Vagina (tissue), 2 donors: ENCODE results near the gene CDC45. TPM values are rescaled to one million over a fixed set of nuclear protein-coding genes. Genes with fewer than 3 reads are reported as not detected.

Experiments used
- DNase-seq, 2 donors: peaks; one replicate each; pipeline ENCODE4 v3.0.0-alpha.2; 2017; ENCODE audit errors: extremely low spot score in 2 of 2
- H3K27ac ChIP-seq: fragments of 200-600 bp; sonication (generic); one replicate; pipeline ENCODE4 v1.5.1; 2019
- H3K27me3 ChIP-seq: fragments of 200-600 bp; sonication (generic); one replicate; pipeline ENCODE4 v1.5.1; 2019
- H3K36me3 ChIP-seq, 2 donors: fragments of 200-600 bp; sonication (generic); one replicate each; pipeline ENCODE4 v1.5.1; 2017 to 2019
- H3K4me1 ChIP-seq: fragments of 200-600 bp; sonication (generic); one replicate; pipeline ENCODE4 v1.5.1; 2019
- H3K4me3 ChIP-seq, 2 donors: fragments of 200-600 bp; sonication (generic); 1 replicate in 1 of 2; 2 replicates in 1 of 2; pipeline ENCODE4 v1.5.1; 2016 to 2019
- H3K9me3 ChIP-seq: fragments of 200-600 bp; sonication (generic); one replicate; pipeline ENCODE4 v1.5.1; 2019
- CTCF ChIP-seq, 3 experiments: fragments of 450-650 bp in 2 of 3; fragments of 200-600 bp in 1 of 3; sonication (generic) in 1 of 3; IDR thresholded peaks; one replicate each; pipeline ENCODE4 v1.5.1; 2017 to 2019; ENCODE audit warnings: antibody characterized with exemption in 3 of 3, mild to moderate bottlenecking in 2 of 3, moderate library complexity in 2 of 3
- POLR2A ChIP-seq, 2 donors: fragments of 450-650 bp; IDR thresholded peaks; one replicate each; pipeline ENCODE4 v1.6.1; 2017; ENCODE audit warnings: antibody characterized with exemption in 2 of 2, mild to moderate bottlenecking in 2 of 2, moderate library complexity in 2 of 2
- POLR2AphosphoS5 ChIP-seq, 2 donors: sonication (generic); formaldehyde crosslinking; IDR thresholded peaks; one replicate each; pipeline ENCODE4 v1.9.0; 2017; ENCODE audit warnings: antibody characterized with exemption in 2 of 2, mild to moderate bottlenecking in 2 of 2, low read depth in 1 of 2; ENCODE audit not compliant: insufficient read depth in 1 of 2
- intact Hi-C: fragments of 100-400 bp; cut with DNase I; formaldehyde crosslinking; loops from one replicate; pipeline ENCODE4 v1.15.1; 2023
- total RNA-seq: library from RNA; depleted of rRNA; stranded (reverse); fragments of >200 nt; gene quantifications from one replicate; pipeline ENCODE4 v1.2.3, GENCODE V29; 2016

Gene CDC45
- total RNA-seq, 1 donor from 2014 or later: 0.74 TPM

DNA sequence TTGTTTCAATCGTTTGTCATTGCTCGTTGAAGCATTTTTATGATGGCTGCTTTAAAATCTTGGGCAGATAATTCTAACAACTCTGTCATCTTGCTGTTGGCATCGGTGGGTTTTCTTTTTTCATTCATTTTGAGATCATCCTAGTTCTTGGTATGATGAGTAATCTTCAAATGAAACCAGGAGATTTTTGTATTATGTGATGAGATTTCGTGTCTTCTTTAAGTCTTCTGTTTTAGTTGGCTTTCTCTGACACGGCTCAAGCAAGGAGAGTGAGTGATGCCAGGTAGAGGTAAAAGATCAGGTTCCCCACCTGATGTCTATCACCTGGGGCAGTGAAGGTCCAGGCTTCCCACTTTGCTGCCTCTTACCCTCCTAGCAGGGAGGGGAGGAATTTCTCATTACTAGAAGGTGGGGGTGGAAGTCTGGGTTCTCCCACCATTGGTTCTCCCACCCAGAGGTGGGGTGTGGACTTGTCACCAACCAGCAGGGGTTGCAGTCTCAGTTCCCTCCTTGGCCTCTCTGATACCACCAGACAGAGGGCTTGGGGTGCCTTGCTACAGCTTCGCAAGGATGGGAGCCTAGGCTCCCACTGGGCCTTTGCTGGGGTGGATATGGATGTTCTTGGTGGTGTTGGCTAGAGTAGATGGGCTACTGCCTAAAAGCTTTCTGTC is 12.9 kb downstream of the CDC45 start:
- intact Hi-C loops: no loop called here

DNA sequence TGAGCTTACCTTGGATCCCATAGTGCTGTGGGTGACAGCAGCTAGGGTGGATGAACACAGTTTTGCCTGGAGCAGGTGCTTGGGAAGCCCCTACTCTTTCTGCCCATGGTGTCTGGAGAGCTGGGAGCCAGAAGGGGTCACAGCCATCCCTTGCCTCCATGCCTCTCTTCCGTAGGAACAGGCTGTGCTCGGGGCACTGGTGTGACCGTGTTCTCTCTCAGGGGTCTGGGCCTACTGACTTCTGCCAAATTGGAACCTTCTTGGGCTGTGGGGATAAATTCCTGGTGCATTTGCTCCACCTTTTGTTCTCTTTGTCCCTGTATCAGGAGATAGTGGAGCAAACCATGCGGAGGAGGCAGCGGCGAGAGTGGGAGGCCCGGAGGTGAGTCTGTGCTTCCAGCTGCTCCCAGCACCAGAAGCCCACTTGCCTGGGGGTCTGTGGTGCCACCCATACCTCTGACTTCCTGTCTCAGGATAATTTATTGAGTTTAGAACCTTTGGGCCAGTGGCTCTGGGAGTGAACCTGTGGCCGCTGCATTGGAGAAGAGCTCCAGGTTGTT is 14.4 kb downstream of the CDC45 start:
- Histone ChIP-seq H3K4me1 (peaks cover 2% of the 10 kb centered on the region), H3K27me3 (no peaks in the 10 kb centered on the region), H3K36me3 (no peaks in the 10 kb centered on the region), H3K27ac (no peak overlapping the region), H3K9me3 (no peaks in the 10 kb centered on the region), H3K4me3 (no peak overlapping the region)
- DNase-seq: no peak
- no peak for TF ChIP-seq POLR2A (IDR thresholded peaks at IDR 0.05)
- intact Hi-C loops: no loop called here

More for the DNA sequence above, 12.9 kb downstream of the CDC45 start:
- no peak for TF ChIP-seq POLR2A (IDR thresholded peaks at IDR 0.05)
- TF ChIP-seq CTCF (IDR thresholded peaks at IDR 0.05): no peak
- no peak for TF ChIP-seq POLR2AphosphoS5 (IDR thresholded peaks at IDR 0.05; ENCODE audit: insufficient read depth in 1 of 2, low read depth in 1 of 2)
- no peak for DNase-seq
- Histone ChIP-seq H3K4me1 (peaks cover 4% of the 10 kb centered on the region), H3K36me3 (no peaks in the 10 kb centered on the region), H3K27me3 (no peaks in the 10 kb centered on the region), H3K4me3 (no peak overlapping the region), H3K9me3 (no peaks in the 10 kb centered on the region), H3K27ac (no peak overlapping the region)

GRCh38 chr22:19494676-19495173 is 15.0 kb downstream of the CDC45 start:
- Histone ChIP-seq H3K27ac (no peak overlapping the region), H3K36me3 (no peaks in the 10 kb centered on the region), H3K4me3 (no peak overlapping the region), H3K4me1 (no peaks in the 10 kb centered on the region), H3K27me3 (no peaks in the 10 kb centered on the region), H3K9me3 (no peaks in the 10 kb centered on the region)
- TF ChIP-seq POLR2AphosphoS5 (IDR thresholded peaks at IDR 0.05; ENCODE audit: insufficient read depth in 1 of 2, low read depth in 1 of 2) (no peak), CTCF (IDR thresholded peaks at IDR 0.05) (no peak), POLR2A (IDR thresholded peaks at IDR 0.05) (no peak)
- DNase-seq: no peak
- intact Hi-C loops: no loop called here

GRCh38 chr22:19495562-19496323 is 16.0 kb downstream of the CDC45 start:
- H3K4me3 ChIP-seq: no peak overlapping the region
- no peak overlapping the region for H3K27ac ChIP-seq
- DNase-seq: no peak
- no peaks in the 10 kb centered on the region for H3K36me3 ChIP-seq
- intact Hi-C loops: no loop called here
- no peak for TF ChIP-seq POLR2A (IDR thresholded peaks at IDR 0.05)
- peak in 1 of 3 experiments; percentile 16 for TF ChIP-seq CTCF (IDR thresholded peaks at IDR 0.05)
- no peaks in the 10 kb centered on the region for H3K27me3 ChIP-seq
- no peaks in the 10 kb centered on the region for H3K9me3 ChIP-seq
- H3K4me1 ChIP-seq: no peaks in the 10 kb centered on the region

- H3K4me1 ChIP-seq: no peaks in the 10 kb centered on the region
- TF ChIP-seq CTCF (IDR thresholded peaks at IDR 0.05) (no peak), POLR2A (IDR thresholded peaks at IDR 0.05) (no peak), POLR2AphosphoS5 (IDR thresholded peaks at IDR 0.05; ENCODE audit: insufficient read depth in 1 of 2, low read depth in 1 of 2) (no peak)
- H3K4me3 ChIP-seq: no peak overlapping the region
- H3K27me3 ChIP-seq: no peaks in the 10 kb centered on the region
- intact Hi-C loops: no loop called here
- H3K9me3 ChIP-seq: no peaks in the 10 kb centered on the region
- DNase-seq: no peak
- no peaks in the 10 kb centered on the region for H3K36me3 ChIP-seq
- no peak overlapping the region for H3K27ac ChIP-seq
These were observed 16.6 kb downstream of the CDC45 start for GRCh38 chr22:19496324-19496630.
